Body of pancreas (tissue), 4 donors: ENCODE data around the gene ERC2.

Experiments
- CTCF ChIP-seq, 7 experiments: fragments of 450-650 bp in 4 of 7; fragments of 200-600 bp in 3 of 7; sonication (generic) in 3 of 7; IDR thresholded peaks; one replicate each; pipeline ENCODE4 v1.5.1; 2016 to 2019; ENCODE audit warnings: antibody characterized with exemption in 7 of 7
- POLR2A ChIP-seq, 3 donors: fragments of 450-650 bp; IDR thresholded peaks; one replicate each; pipeline ENCODE4 v1.6.1; 2016; ENCODE audit warnings: antibody characterized with exemption in 3 of 3, mild to moderate bottlenecking in 2 of 3

- TF ChIP-seq POLR2A (IDR thresholded peaks at IDR 0.05) (no peak), CTCF (IDR thresholded peaks at IDR 0.05) (no peak)
These were observed 444.7 kb downstream of the ERC2 start for GRCh38 chr3:56023546-56023945.
